ENCODE results near the gene SHANK2. TPM values are rescaled to one million over a fixed set of nuclear protein-coding genes. Genes with fewer than 3 reads are reported as not detected.

Gene SHANK2
- total and polyA plus RNA-seq, 2 donors (not counting 3 experiments of a cell fraction or from before 2014, with no cell fraction given): not detected

DNA sequence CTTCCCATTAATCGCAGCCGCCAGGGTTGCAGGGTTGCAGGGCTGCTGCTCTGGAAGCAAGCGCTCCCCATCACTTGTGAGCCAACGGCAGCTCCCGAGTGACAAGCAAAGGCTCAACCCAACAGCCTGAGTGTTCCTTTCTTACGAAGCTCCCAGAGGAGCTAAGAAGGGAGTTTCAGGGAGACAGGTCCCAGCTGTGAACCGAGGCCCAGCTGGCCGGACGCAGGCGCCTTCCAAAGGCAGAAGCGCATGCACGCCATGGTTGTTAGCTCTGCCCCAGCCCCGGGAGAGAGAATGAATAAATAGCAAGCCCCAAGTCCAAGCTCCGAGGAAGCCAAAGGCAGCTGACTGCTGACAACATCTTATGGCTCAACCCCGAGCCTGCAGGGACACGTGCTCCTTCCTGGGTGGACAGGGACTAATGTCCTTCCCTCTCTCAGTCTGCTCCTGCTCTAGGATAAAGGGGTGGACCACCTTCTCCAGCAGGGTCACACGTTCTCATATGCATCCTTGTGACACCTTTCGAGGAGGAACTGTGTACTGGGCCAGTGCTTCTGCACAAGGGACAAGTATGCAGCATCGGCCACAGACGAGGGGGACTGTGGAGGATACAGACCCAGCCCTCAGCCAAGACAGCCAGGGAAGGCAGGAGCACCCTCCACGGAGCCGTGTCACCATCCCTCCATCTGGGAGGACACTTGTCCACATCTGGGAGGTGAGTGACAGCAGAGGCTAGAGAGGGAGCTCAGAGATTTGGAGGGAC is 29.9 kb downstream of the SHANK2 start:
- DNase-seq (ENCODE audit: low read depth, low spot score) (no peak), FAIRE-seq (no peak)
- BruUV-seq (replicated peaks): no TSS peak
- Histone ChIP-seq H3K79me2 (ENCODE audit: control insufficient read depth, insufficient read depth, low read length) (no peaks in the 10 kb centered on the region), H4K20me1 (replicated peaks; ENCODE audit: control insufficient read depth, extremely low read depth, insufficient read depth, low read length) (no peaks in the 10 kb centered on the region), H2AFZ (ENCODE audit: low read depth, low read length) (no peak overlapping the region), H3K9me3 (replicated peaks; ENCODE audit: control insufficient read depth, insufficient read depth, low read length) (no peaks in the 10 kb centered on the region), H3K9me1 (replicated peaks; ENCODE audit: control insufficient read depth, extremely low read depth, insufficient read depth, low read length) (no peaks in the 10 kb centered on the region), H3K27ac (ENCODE audit: insufficient read depth, low read depth, low read length) (no peak overlapping the region), H3K27me3 (ENCODE audit: control insufficient read depth in 2 of 2, insufficient read depth in 2 of 2, low read length in 2 of 2) (no peaks in the 10 kb centered on the region), H3K9ac (replicated peaks; ENCODE audit: extremely low read depth, insufficient read depth, low read length) (no peak overlapping the region), H3K4me2 (ENCODE audit: insufficient read depth, low read length) (no peak overlapping the region), H3K4me3 (replicated peaks in 1 of 3; ENCODE audit: insufficient read depth in 1 of 3, low read depth in 1 of 3, low read length in 3 of 3) (no peak overlapping the region), H3K36me3 (ENCODE audit: control insufficient read depth in 2 of 2, extremely low read depth in 1 of 2, insufficient read depth in 2 of 2, low read length in 2 of 2) (no peaks in the 10 kb centered on the region), H3K4me1 (ENCODE audit: control insufficient read depth, extremely low read depth, insufficient read depth, low read length) (no peaks in the 10 kb centered on the region)
- intact Hi-C loops (cut with micrococcal nuclease): no loop called here
- POLR2A ChIA-PET: no interaction called here
- dilution Hi-C loops (cut with MboI; ENCODE audit: extremely low pct_ligation_motif_present, low sequenced_read_pairs): no loop called here
- CTCF ChIA-PET: no interaction called here
- no peak for TF ChIP-seq JUN (IDR thresholded peaks at IDR 0.05; ENCODE audit: borderline replicate concordance, insufficient read depth, insufficient read length, low read depth)
- no peak for TF ChIP-seq POLR2AphosphoS5 (IDR thresholded peaks at IDR 0.05; ENCODE audit: insufficient read depth, low read depth, low read length)

DNA sequence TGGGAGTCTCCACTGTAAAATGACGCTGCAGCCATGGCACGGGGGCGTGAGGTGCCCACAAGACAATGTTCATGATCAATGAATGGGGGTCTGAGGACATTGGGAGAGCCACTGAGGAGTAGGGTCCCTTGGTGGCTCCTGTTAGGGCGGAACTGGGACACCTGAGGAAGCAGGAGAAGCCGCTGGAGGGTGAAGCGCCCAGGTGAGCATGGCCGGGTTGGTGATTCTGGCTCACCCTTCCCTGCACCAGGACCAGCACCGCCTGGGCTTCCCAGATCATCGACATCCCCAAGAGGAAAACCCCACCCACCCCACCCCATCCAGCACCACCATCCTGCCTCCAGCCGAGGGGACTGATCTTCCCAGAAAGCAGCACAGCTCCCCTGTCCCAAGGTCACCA is 30.6 kb downstream of the SHANK2 start:
- DNase-seq (ENCODE audit: low read depth, low spot score) (no peak), FAIRE-seq (no peak)
- H3K4me1 ChIP-seq (ENCODE audit: control insufficient read depth, extremely low read depth, insufficient read depth, low read length): no peaks in the 10 kb centered on the region
- no peak overlapping the region for H3K4me3 ChIP-seq (replicated peaks in 1 of 3; ENCODE audit: insufficient read depth in 1 of 3, low read depth in 1 of 3, low read length in 3 of 3)
- no TSS peak for BruUV-seq (replicated peaks)
- ChIA-PET CTCF (no interaction called here), POLR2A (no interaction called here)
- no peaks in the 10 kb centered on the region for H3K36me3 ChIP-seq (ENCODE audit: control insufficient read depth in 2 of 2, extremely low read depth in 1 of 2, insufficient read depth in 2 of 2, low read length in 2 of 2)
- dilution Hi-C loops (cut with MboI; ENCODE audit: extremely low pct_ligation_motif_present, low sequenced_read_pairs) (no loop called here), intact Hi-C loops (cut with micrococcal nuclease) (no loop called here)
- no peaks in the 10 kb centered on the region for H3K27me3 ChIP-seq (ENCODE audit: control insufficient read depth in 2 of 2, insufficient read depth in 2 of 2, low read length in 2 of 2)
- TF ChIP-seq GATA2 (IDR thresholded peaks at IDR 0.05; ENCODE audit: insufficient read depth, insufficient read length, low read depth, low read length): no peak
- TF ChIP-seq JUN (IDR thresholded peaks at IDR 0.05; ENCODE audit: borderline replicate concordance, insufficient read depth, insufficient read length, low read depth): no peak
- TF ChIP-seq, protein P1, sequence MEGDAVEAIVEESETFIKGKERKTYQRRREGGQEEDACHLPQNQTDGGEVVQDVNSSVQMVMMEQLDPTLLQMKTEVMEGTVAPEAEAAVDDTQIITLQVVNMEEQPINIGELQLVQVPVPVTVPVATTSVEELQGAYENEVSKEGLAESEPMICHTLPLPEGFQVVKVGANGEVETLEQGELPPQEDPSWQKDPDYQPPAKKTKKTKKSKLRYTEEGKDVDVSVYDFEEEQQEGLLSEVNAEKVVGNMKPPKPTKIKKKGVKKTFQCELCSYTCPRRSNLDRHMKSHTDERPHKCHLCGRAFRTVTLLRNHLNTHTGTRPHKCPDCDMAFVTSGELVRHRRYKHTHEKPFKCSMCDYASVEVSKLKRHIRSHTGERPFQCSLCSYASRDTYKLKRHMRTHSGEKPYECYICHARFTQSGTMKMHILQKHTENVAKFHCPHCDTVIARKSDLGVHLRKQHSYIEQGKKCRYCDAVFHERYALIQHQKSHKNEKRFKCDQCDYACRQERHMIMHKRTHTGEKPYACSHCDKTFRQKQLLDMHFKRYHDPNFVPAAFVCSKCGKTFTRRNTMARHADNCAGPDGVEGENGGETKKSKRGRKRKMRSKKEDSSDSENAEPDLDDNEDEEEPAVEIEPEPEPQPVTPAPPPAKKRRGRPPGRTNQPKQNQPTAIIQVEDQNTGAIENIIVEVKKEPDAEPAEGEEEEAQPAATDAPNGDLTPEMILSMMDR (IDR thresholded peaks at IDR 0.05; ENCODE audit: extremely low read depth in 1 of 2, insufficient read depth in 1 of 2, low read depth in 1 of 2, low read length in 2 of 2): no peak
- H3K4me2 ChIP-seq (ENCODE audit: insufficient read depth, low read length): no peak overlapping the region
- H3K27ac ChIP-seq (ENCODE audit: insufficient read depth, low read depth, low read length): no peak overlapping the region
- no peaks in the 10 kb centered on the region for H3K9me3 ChIP-seq (replicated peaks; ENCODE audit: control insufficient read depth, insufficient read depth, low read length)
- no peaks in the 10 kb centered on the region for H3K79me2 ChIP-seq (ENCODE audit: control insufficient read depth, insufficient read depth, low read length)
- no peak overlapping the region for H2AFZ ChIP-seq (ENCODE audit: low read depth, low read length)
- no peaks in the 10 kb centered on the region for H4K20me1 ChIP-seq (replicated peaks; ENCODE audit: control insufficient read depth, extremely low read depth, insufficient read depth, low read length)
- no peaks in the 10 kb centered on the region for H3K9me1 ChIP-seq (replicated peaks; ENCODE audit: control insufficient read depth, extremely low read depth, insufficient read depth, low read length)
- no peak overlapping the region for H3K9ac ChIP-seq (replicated peaks; ENCODE audit: extremely low read depth, insufficient read depth, low read length)

Data from endothelial cell of umbilical vein (primary cell).